KMS-11 (cell line): Measurements from ENCODE around the gene PRKACA.

Experiments used
- H2AFZ ChIP-seq: fragments of 200-600 bp; sonication (generic); 2 replicates; pipeline ENCODE4 v1.6.1; 2016; ENCODE audit warnings: antibody characterized with exemption, mixed run types, low read depth
- H3K27ac ChIP-seq: fragments of 200-600 bp; sonication (generic); 2 replicates; pipeline ENCODE4 v1.6.1; 2016; ENCODE audit warnings: mild to moderate bottlenecking, mixed run types
- H3K27me3 ChIP-seq: fragments of 200-600 bp; sonication (generic); 2 replicates; pipeline ENCODE4 v1.6.1; 2017; ENCODE audit warnings: mild to moderate bottlenecking, low read depth, mixed run types, moderate library complexity; ENCODE audit not compliant: insufficient read depth
- H3K36me3 ChIP-seq: fragments of 200-600 bp; sonication (generic); 2 replicates; pipeline ENCODE4 v1.6.1; 2017; ENCODE audit warnings: mild to moderate bottlenecking, mixed run types; ENCODE audit not compliant: insufficient read depth
- H3K4me1 ChIP-seq: fragments of 200-600 bp; sonication (generic); 2 replicates; pipeline ENCODE4 v1.6.1; 2016; ENCODE audit warnings: mild to moderate bottlenecking, low read depth, mixed run types; ENCODE audit not compliant: poor library complexity, severe bottlenecking
- H3K4me2 ChIP-seq: fragments of 200-600 bp; sonication (generic); 2 replicates; pipeline ENCODE4 v1.7.0; 2016; ENCODE audit warnings: mild to moderate bottlenecking, mixed run types
- H3K4me3 ChIP-seq: fragments of 200-600 bp; sonication (generic); IDR thresholded peaks from 2 replicates; pipeline ENCODE4 v1.6.1; 2017; ENCODE audit warnings: low read depth, low read length, mixed read lengths; ENCODE audit not compliant: insufficient read depth
- H3K79me2 ChIP-seq: fragments of 200-600 bp; sonication (generic); 2 replicates; pipeline ENCODE4 v1.6.1; 2016; ENCODE audit warnings: low read depth, mixed run types; ENCODE audit not compliant: insufficient read depth
- H3K9ac ChIP-seq: fragments of 200-600 bp; sonication (generic); 2 replicates; pipeline ENCODE4 v1.6.1; 2016; ENCODE audit warnings: mild to moderate bottlenecking, mixed run types
- H4K20me1 ChIP-seq: fragments of 200-600 bp; sonication (generic); 2 replicates; pipeline ENCODE4 v1.6.1; 2016; ENCODE audit warnings: mild to moderate bottlenecking, mixed run types; ENCODE audit not compliant: insufficient read depth
- TF ChIP-seq, protein P1 (sequence below): fragments of 200-600 bp; sonication (generic); conservative IDR thresholded peaks from 2 replicates; pipeline ENCODE4 v1.6.1; 2017; ENCODE audit warnings: low read depth, mild to moderate bottlenecking, antibody characterized with exemption, low read length, moderate library complexity, mixed read lengths

PRKACA gene

DNA sequence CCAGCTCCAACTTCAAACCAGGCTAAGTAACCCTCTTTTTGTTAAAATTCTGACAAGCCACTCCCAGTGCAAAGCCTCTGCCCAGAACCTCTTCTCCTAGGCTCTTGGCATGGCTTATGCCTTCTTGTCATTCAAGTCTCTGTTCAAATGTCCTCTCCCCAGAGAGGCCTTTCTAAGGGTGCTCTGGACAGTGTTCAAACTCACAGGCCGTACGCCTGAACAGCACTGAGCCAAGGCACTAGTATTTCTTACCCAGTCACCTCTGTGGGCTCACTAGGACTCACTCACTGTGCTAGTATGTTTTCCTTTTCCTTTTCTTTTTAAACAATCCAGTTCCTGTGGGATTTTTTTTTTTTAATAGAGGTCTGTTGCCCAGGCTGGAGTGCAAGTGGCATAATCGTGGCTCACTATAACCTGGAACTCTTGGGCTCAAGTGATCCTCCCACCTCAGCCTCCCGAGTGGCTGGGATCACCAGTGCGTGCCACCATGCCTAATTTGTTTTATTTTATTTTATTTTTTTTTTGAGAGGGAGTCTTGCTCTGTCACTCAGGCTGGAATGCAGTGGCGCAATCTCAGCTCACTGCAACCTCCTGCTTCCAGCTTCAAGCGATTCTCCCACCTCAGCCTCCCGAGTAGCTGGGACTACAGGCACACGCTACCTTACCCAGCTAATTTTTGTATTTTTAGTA, 21.2 kb upstream of the PRKACA start:
- Histone ChIP-seq H3K4me2 (no peak overlapping the region; the same call in 1 of the 2 replicates), H2AFZ (no peak overlapping the region), H3K9ac (no peak overlapping the region)

DNA sequence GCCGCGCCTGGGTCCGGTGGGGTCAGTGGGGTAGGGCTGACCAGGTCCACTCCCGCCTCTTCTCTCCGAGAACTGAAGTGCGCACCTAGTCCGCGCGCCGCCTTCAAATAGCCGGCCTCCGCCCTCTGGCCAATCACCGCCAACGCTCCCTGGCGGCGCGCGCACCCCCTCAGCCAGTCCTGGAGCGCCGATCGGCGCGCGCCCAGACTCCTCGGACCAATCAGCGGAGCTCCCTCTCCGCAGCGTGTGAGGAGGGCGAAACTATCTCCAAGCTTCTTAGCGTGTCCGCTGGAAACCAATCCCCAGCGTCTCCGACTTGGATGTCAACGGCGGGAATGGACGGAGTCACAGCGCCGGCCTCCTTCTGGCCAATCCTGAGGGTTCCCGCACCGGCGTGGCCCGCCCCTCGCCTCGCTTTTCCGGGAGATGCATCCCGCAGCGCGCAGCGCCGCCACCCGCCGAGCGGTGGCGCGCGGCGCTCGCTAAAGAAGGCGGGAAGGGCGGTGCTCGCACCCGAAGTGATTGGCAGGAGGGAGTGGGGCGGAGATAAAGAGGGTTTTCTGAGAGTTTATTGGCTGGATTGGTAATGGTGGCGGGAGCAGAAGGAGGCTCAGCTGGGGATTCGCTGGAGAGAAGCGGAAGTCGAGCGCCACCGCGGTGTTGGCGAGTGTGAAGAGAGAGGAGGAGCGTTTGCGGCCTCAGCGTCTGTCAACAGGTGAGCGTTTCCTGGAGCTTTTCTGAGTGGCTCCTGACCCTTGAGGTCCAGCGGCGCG, 19.1 kb upstream of the PRKACA start, which contains the start of gene ASF1B:
TSS of gene ASF1B (minus strand) at position 81 of the 773 bp plus-strand sequence. CDS start 133 bp downstream, outside the sequence.
- Histone ChIP-seq H3K27me3 (no peaks in the 10 kb centered on the region), H3K9ac (peak within 1 kb of the TSS; percentile 79; the same call in 1 of the 2 replicates), H3K4me1 (peaks cover 23% of the 10 kb centered on the region), H3K4me3 (no peak within 1 kb of the TSS), H3K4me2 (peak within 1 kb of the TSS; percentile 68), H2AFZ (peak within 1 kb of the TSS; percentile 66), H4K20me1 (no peaks in the 10 kb centered on the region), H3K36me3 (no peaks in the 10 kb centered on the region), H3K79me2 (peaks cover 28% of the 10 kb centered on the region), H3K27ac (peak within 1 kb of the TSS; percentile 72)
- TF ChIP-seq, protein P1, sequence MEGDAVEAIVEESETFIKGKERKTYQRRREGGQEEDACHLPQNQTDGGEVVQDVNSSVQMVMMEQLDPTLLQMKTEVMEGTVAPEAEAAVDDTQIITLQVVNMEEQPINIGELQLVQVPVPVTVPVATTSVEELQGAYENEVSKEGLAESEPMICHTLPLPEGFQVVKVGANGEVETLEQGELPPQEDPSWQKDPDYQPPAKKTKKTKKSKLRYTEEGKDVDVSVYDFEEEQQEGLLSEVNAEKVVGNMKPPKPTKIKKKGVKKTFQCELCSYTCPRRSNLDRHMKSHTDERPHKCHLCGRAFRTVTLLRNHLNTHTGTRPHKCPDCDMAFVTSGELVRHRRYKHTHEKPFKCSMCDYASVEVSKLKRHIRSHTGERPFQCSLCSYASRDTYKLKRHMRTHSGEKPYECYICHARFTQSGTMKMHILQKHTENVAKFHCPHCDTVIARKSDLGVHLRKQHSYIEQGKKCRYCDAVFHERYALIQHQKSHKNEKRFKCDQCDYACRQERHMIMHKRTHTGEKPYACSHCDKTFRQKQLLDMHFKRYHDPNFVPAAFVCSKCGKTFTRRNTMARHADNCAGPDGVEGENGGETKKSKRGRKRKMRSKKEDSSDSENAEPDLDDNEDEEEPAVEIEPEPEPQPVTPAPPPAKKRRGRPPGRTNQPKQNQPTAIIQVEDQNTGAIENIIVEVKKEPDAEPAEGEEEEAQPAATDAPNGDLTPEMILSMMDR, result peak; percentile 47

More for the DNA sequence above, 21.2 kb upstream of the PRKACA start:
- TF ChIP-seq, protein P1, result no peak
- Histone ChIP-seq H3K4me1 (peaks cover 23% of the 10 kb centered on the region), H3K27ac (no peak overlapping the region), H3K4me3 (no peak overlapping the region), H4K20me1 (no peaks in the 10 kb centered on the region), H3K79me2 (peaks cover 20% of the 10 kb centered on the region), H3K27me3 (no peaks in the 10 kb centered on the region), H3K36me3 (no peaks in the 10 kb centered on the region)

DNA sequence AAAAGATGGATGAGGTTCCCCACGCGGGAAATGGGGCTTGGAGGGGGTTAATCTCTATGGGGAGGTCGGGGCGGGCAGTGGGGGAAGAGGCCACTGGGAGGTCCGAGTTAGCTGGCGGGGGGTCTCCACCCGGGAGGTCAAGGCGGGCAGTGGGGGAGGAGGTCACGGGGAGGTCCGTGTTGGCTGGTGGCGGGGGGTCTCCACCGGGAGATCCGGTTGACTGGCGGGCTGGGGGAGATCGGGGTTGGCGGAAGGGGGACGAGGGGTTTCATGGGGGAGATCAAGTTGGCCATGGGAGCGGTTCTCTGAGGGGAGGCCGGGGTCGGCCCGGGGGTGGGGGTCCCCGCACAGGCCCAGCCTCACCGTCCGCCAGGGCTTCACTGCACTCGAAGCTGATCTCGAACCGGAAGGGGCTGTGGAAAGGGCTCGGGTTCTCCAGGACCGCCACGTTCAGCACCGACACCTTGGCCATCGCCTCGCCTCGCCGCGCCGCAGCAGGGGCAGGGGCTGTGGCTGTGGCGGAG, 18.5 kb upstream of the PRKACA start:
- Histone ChIP-seq H3K27ac (peak overlapping the region; percentile 40), H3K9ac (peak overlapping the region; percentile 61; the same call in 1 of the 2 replicates), H4K20me1 (no peaks in the 10 kb centered on the region), H3K36me3 (no peaks in the 10 kb centered on the region), H3K27me3 (no peaks in the 10 kb centered on the region), H3K79me2 (peaks cover 28% of the 10 kb centered on the region), H3K4me1 (peaks cover 23% of the 10 kb centered on the region), H3K4me2 (peak overlapping the region; percentile 62), H3K4me3 (no peak overlapping the region), H2AFZ (peak overlapping the region; percentile 61)
- TF ChIP-seq, protein P1, result no peak

DNA sequence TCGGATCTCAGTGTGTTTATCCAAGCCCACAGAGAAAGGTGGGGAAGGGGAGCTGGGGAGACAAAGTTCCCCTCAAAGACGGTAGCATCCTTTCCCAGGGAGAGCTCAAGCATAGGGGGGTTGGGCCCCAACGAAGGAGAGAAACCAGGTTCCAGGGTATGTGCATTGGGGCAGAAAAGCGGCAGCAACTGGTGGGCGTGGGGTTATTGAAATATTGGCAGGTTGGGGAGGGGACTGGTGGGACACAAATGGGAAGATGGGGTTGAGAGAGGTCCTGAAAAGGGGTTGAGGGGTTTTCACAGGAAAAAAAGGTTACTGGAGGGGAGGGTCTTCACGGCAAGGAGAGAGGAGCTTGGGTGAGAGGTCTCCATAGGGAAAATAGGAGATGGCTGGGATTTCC, 17.8 kb upstream of the PRKACA start:
- peak overlapping the region; percentile 62 for H3K4me2 ChIP-seq
- TF ChIP-seq, protein P1, result no peak
- H3K4me1 ChIP-seq, result peaks cover 24% of the 10 kb centered on the region
- H3K79me2 ChIP-seq, result peaks cover 28% of the 10 kb centered on the region
- no peak overlapping the region for H3K4me3 ChIP-seq
- H3K27ac ChIP-seq, result no peak overlapping the region
- peak overlapping the region; percentile 61; the same call in 1 of the 2 replicates for H3K9ac ChIP-seq
- no peaks in the 10 kb centered on the region for H3K27me3 ChIP-seq
- H3K36me3 ChIP-seq, result no peaks in the 10 kb centered on the region
- no peaks in the 10 kb centered on the region for H4K20me1 ChIP-seq
- no peak overlapping the region for H2AFZ ChIP-seq
